Osteocyte (in vitro differentiated cells): Measurements from ENCODE around the gene RRP1B. TPM values are rescaled to one million over a fixed set of nuclear protein-coding genes. Genes with fewer than 3 reads are reported as not detected.

Experiments
- DNase-seq: peaks from one replicate; pipeline ENCODE4 v3.0.0; 2021; ENCODE audit warnings: mixed read lengths; ENCODE audit not compliant: unreplicated experiment; ENCODE audit errors: extremely low spot score
- H3K27ac Mint-ChIP-seq: one replicate; pipeline ENCODE4 v1.8.0; 2021; ENCODE audit warnings: mild to moderate bottlenecking, mixed read lengths; ENCODE audit not compliant: unreplicated experiment
- H3K27me3 Mint-ChIP-seq: one replicate; pipeline ENCODE4 v1.8.0; 2021; ENCODE audit warnings: mixed read lengths; ENCODE audit not compliant: unreplicated experiment
- H3K36me3 Mint-ChIP-seq: one replicate; pipeline ENCODE4 v1.8.0; 2021; ENCODE audit warnings: mixed read lengths; ENCODE audit not compliant: unreplicated experiment
- H3K4me1 Mint-ChIP-seq: one replicate; pipeline ENCODE4 v1.8.0; 2021; ENCODE audit warnings: mixed read lengths; ENCODE audit not compliant: unreplicated experiment
- H3K4me3 Mint-ChIP-seq: one replicate; pipeline ENCODE4 v1.8.0; 2021; ENCODE audit warnings: mild to moderate bottlenecking, moderate library complexity, mixed read lengths; ENCODE audit not compliant: unreplicated experiment
- H3K9me3 Mint-ChIP-seq: one replicate; pipeline ENCODE4 v1.8.0; 2021; ENCODE audit warnings: mixed read lengths; ENCODE audit not compliant: unreplicated experiment
- total RNA-seq: library from RNA; stranded (reverse); gene quantifications from 2 replicates; pipeline ENCODE4 v1.2.1, GENCODE V29; 2021
- TF ChIP-seq, protein P1 (sequence below): fragments of 200-600 bp; sonication (generic); IDR thresholded peaks from 2 replicates; pipeline ENCODE4 v1.5.0; 2021; ENCODE audit warnings: antibody characterized with exemption, mild to moderate bottlenecking, moderate library complexity

The RRP1B gene
- total RNA-seq, 1 donor from 2014 or later, result 26.0 TPM

- no peaks in the 10 kb centered on the region for H3K27me3 Mint-ChIP-seq
- no peaks in the 10 kb centered on the region for H3K9me3 Mint-ChIP-seq
- no peak for DNase-seq
- H3K27ac Mint-ChIP-seq, result no peak overlapping the region
- no peak overlapping the region for H3K4me3 Mint-ChIP-seq
- peaks cover 46% of the 10 kb centered on the region for H3K36me3 Mint-ChIP-seq
- TF ChIP-seq, protein P1, sequence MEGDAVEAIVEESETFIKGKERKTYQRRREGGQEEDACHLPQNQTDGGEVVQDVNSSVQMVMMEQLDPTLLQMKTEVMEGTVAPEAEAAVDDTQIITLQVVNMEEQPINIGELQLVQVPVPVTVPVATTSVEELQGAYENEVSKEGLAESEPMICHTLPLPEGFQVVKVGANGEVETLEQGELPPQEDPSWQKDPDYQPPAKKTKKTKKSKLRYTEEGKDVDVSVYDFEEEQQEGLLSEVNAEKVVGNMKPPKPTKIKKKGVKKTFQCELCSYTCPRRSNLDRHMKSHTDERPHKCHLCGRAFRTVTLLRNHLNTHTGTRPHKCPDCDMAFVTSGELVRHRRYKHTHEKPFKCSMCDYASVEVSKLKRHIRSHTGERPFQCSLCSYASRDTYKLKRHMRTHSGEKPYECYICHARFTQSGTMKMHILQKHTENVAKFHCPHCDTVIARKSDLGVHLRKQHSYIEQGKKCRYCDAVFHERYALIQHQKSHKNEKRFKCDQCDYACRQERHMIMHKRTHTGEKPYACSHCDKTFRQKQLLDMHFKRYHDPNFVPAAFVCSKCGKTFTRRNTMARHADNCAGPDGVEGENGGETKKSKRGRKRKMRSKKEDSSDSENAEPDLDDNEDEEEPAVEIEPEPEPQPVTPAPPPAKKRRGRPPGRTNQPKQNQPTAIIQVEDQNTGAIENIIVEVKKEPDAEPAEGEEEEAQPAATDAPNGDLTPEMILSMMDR, result no peak
- H3K4me1 Mint-ChIP-seq, result no peaks in the 10 kb centered on the region
Measured at GRCh38 chr21:43689556-43690337, 30.4 kb downstream of the RRP1B start.

DNA sequence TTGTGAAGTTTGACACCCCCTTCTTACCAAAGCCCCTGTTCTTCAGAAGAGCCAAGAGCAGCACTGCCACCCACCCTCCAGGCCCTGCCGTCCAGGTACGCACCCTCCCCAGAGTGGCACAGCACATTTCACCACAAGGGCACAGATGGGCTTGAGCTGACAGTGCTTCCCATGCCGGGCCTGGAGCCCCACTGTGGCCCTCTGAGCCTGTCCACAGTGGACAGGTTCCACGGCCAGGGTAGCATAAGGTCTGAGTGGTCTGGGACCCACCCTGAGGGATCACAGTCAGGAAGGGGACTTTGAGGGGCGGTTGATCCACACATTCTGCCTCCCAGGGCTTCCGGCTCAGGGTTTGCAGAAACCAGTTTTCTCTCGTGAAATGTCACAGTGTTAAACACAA is 31.0 kb downstream of the RRP1B start:
- no peaks in the 10 kb centered on the region for H3K4me1 Mint-ChIP-seq
- H3K27ac Mint-ChIP-seq, result no peak overlapping the region
- no peak for DNase-seq
- no peak overlapping the region for H3K4me3 Mint-ChIP-seq
- H3K36me3 Mint-ChIP-seq, result peaks cover 46% of the 10 kb centered on the region
- no peaks in the 10 kb centered on the region for H3K27me3 Mint-ChIP-seq
- no peaks in the 10 kb centered on the region for H3K9me3 Mint-ChIP-seq
- TF ChIP-seq, protein P1, result no peak

DNA sequence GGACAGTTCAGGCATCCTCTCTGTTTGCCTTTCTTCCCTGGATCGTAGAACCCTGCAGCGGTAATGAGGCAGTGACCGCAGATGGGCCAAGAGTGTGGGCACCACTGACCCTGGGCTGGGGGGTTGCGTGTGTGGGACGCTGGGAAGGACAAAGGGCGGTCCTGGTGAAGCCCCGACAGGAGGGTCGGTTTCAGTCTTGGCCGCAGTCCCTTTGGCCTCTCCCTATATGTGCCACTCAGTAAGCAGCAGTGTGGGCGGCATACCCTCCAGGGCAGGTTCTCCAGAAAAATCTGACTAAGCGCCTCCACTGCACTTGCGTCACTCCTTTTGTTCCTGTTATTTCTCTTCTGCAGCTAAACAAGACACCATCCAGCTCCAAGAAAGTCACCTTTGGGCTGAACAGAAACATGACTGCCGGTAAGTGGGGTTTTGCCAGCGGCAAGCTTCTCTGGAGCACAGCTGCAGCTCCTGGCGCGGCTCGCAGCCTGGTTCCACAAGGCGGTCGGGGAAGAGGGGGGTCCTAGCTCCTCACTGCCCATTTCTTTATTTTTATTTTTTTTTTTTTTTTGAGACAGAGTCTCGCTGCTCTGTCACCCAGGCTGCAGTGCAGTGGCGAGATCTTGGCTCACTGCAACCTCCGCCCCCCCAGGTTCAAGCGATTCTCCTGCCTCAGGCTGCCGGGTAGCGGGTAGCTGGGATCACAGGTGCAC is 31.9 kb downstream of the RRP1B start:
- DNase-seq, result no peak
- TF ChIP-seq, protein P1, result no peak
- Mint-ChIP-seq H3K27me3 (no peaks in the 10 kb centered on the region), H3K4me1 (no peaks in the 10 kb centered on the region), H3K9me3 (no peaks in the 10 kb centered on the region), H3K36me3 (peaks cover 45% of the 10 kb centered on the region), H3K27ac (no peak overlapping the region), H3K4me3 (no peak overlapping the region)

GRCh38 chr21:43691801-43692200 is 32.4 kb downstream of the RRP1B start:
- Mint-ChIP-seq H3K27ac (no peak overlapping the region), H3K27me3 (no peaks in the 10 kb centered on the region), H3K36me3 (peaks cover 41% of the 10 kb centered on the region), H3K4me3 (no peak overlapping the region), H3K4me1 (no peaks in the 10 kb centered on the region), H3K9me3 (no peaks in the 10 kb centered on the region)
- TF ChIP-seq, protein P1, result no peak
- no peak for DNase-seq

- H3K27me3 Mint-ChIP-seq, result no peaks in the 10 kb centered on the region
- no peak for DNase-seq
- H3K9me3 Mint-ChIP-seq, result no peaks in the 10 kb centered on the region
- no peak overlapping the region for H3K4me3 Mint-ChIP-seq
- no peak overlapping the region for H3K27ac Mint-ChIP-seq
- no peaks in the 10 kb centered on the region for H3K4me1 Mint-ChIP-seq
- TF ChIP-seq, protein P1, result no peak
- H3K36me3 Mint-ChIP-seq, result peaks cover 33% of the 10 kb centered on the region
Measured at GRCh38 chr21:43692949-43693348, 33.6 kb downstream of the RRP1B start.
